IPS-18c (cell line): ENCODE data around the gene PDX1.

Source experiments
- H3K4me3 ChIP-seq: 2 replicates; pipeline ENCODE4 v1.7.0; 2013; ENCODE audit warnings: low read depth, mild to moderate bottlenecking, low read length, moderate library complexity; ENCODE audit not compliant: insufficient read depth
- H3K9me3 ChIP-seq: one replicate; pipeline ENCODE4 v1.6.1; 2013; ENCODE audit warnings: mild to moderate bottlenecking, low read length, moderate library complexity; ENCODE audit not compliant: control insufficient read depth, insufficient read depth

PDX1 gene

DNA sequence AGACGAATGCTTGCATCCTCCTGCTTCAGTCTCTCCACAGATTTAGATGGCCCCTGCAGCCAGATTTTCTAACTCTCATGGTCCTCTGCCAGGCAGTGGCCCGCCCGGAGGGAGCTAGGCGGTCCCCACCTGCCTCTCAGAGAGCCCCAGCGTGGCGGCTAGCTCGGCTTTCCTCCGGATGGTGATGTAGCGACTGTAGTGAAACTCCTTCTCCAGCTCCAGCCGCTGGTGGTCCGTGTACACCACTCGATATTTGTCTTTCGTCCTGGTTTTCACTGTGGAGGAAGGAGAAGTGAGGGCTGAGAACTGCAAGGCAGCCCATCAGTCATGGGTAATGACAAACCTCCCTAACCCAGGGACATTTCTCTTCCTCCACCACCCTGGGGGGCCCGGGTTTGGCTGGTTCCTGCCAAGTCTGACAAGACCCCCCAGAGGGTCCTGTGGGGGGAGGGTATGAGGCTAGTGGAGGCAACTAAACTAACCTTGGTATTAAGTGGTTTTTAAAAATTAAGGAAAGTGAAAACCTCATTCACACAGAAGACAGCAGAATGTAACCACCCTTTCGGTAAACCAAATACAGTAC lies 45.0 kb downstream of the PDX1 start:
- Histone ChIP-seq H3K9me3 (no peaks in the 10 kb centered on the region), H3K4me3 (no peak overlapping the region)

DNA sequence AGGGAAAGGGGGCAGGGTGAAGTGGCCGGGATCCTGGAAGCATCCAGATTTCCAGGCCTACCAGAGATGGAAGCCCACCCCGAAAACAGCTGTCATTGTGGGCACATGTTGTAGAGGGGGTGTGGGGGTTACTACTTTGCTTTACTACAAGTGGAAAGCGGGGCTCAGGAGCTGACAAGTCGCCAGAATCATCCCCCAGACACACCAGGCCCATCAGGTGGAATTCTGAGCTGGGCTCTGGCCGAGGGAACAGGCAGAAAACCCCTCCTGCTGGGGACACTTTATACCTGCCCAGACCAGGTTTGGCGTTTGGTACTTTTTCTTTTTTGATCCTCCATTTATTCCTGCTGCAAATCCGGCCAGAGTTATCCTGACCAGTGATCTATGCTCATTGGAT lies 45.5 kb downstream of the PDX1 start:
- Histone ChIP-seq H3K4me3 (no peak overlapping the region), H3K9me3 (no peaks in the 10 kb centered on the region)

DNA sequence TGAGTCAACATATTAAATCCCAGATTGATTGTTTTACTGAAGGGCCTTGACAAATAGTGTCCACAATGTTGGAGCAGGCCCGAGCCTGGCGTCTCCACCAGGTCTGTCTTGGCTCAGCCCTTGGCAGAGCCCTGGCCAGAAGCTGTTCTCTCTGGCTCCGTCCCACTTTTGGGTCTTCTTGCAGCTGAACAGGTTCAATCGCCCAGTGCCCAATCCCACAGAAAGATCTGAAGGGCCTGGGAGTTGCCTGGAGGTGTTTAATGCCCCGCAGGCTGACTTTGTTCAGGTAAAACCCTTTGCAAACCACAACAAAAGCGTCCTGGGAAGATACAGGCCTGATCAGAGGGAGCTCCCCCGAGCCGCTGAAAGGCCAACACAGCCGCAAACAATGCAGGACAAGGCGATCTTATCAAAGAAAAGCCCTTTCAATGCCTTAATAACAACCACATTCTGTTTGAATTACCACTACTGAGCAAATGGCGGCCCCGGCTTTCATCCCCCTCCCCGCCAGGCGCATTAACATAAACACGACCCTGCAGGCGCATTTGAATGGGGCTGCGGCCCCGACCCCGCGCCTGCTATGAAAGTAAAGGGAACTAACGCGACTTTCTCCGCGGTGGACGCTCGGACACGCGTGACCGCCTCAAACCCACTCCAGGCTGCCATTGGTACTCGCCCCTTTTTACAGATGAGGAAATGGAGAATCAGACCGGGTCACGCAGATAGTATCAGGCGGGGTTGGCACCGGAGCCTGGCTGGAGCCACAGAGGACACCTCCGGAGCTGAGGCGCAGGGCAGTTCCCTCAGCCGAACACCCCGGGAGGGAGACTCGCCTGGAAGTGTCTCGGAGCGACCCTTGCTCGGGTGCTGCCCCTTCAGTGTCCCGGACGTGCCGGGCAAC lies 46.2 kb downstream of the PDX1 start:
- no peak overlapping the region for H3K4me3 ChIP-seq
- H3K9me3 ChIP-seq = no peaks in the 10 kb centered on the region

DNA sequence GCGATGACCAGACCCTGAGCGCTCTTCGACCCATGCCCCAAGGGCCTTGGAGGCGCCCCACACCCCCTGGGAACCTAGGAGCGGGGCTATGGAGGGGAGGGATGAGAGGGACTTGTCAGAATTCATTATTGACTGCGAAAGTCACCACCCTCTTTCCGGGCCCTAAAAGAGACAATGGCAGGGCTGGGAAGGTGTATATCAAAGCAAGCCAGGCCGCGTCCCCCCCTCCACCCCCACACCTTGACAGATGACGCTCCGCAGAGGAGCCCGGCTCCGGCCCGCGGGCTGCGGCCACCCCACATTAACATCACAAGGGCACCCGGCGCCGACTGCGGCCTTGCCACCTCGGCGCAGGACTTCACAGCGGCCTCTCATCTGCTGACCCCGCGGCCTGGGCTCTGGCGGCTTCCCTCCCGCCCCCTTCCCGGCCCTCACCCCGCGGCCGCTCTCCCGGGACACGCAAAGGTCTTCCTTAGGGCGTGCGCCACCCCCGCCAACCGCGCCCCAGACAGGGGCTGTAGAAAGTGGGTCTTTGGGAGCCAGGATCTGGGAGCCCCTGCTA lies 46.9 kb downstream of the PDX1 start:
- Histone ChIP-seq H3K4me3 (no peak overlapping the region), H3K9me3 (no peaks in the 10 kb centered on the region)

DNA sequence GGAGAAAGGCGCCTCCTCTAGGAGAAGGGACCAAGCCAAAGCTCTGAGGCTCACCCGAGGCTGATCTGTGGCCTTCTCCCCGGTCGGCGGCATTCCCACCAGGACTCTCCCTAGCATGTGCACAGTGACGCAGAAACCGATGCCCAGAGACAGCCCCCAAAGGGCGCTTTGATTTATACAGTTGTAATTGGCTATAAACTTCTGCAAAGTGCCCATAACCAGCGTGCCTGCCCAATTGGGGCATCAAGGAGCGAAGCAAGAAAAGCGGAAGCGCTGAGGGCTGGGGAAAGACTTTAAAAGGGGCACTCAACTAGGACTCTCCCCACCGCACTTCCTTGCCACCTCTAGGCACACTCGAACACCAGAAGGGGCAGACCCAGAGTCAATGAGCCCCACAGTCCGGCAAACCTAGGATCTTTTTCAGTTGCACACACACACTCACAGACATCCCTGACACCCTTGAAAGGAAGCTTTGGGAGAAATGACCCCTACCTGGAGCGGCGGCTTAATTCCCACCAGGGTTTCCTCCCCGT lies 47.5 kb downstream of the PDX1 start:
- H3K9me3 ChIP-seq = no peaks in the 10 kb centered on the region
- H3K4me3 ChIP-seq = no peak overlapping the region

DNA sequence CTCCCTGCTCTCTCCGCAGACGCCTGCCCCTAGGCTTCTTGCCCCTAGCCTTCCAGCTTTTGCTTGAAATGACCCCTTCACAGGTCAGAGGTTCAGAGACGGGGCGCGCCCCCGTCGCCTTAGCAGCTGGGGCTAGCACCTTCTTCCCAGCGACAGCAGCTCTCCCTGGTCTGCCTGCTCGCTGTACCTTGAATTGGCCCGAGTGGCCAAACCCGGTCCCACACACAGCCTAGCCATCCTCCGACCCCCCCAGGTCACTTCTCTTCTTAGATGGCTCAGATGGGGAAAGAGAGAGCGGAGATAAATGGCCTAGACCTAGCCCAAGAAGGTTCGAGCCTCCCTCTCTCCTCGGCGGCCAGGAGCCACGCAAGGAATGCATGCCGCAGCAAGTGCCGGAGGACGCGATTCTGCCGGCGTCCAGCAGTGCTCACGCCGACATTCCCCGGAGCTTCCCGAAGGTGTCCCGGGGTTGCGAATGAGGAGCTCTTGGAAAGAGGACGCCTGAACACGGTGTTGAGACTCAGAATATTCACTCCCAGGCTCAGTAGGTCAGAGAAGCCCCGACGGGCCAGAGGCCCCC lies 48.0 kb downstream of the PDX1 start:
- peak overlapping the region; percentile 20; the same call in 1 of the 2 replicates for H3K4me3 ChIP-seq

DNA sequence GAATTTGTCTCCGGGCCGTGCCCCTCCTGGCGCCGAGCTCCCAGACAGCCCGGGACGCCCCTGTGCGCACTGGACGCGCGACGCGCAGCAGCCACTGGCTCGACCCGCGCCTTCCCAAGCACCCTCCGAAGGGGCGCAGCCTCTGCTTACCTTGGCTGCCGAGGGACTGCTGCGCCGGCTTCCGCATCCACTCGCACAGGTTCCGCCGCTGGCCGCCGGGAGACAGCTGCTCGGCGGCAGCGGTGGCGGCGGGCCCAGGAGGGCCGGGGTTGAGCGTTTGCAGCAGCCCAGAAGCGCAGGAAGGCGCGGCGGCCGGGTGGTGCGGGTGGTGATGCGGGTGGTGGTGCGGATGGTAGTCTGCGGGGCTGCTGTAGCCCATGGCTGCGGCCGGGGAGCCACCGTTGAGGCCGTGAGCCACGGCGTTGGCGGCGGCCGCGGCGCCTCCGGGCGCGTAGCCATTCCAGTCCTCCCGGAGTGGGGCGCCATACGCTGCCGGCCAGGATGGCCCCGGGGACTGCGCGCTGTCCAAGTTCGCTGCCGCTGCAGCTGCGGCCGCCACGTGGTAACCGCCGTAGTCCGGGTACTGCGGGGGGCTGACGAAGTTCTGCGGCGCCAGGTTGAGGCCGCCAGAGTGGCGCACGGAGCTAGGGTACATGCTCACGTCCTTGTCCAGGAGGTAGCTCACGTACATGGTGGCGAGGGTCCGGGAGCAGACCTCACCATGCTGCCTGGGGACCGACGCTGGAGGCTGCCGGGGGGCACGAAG lies 48.7 kb downstream of the PDX1 start:
- H3K4me3 ChIP-seq = peak overlapping the region; percentile 43
- no peaks in the 10 kb centered on the region for H3K9me3 ChIP-seq

More for the DNA sequence above, 48.0 kb downstream of the PDX1 start:
- no peaks in the 10 kb centered on the region for H3K9me3 ChIP-seq

DNA sequence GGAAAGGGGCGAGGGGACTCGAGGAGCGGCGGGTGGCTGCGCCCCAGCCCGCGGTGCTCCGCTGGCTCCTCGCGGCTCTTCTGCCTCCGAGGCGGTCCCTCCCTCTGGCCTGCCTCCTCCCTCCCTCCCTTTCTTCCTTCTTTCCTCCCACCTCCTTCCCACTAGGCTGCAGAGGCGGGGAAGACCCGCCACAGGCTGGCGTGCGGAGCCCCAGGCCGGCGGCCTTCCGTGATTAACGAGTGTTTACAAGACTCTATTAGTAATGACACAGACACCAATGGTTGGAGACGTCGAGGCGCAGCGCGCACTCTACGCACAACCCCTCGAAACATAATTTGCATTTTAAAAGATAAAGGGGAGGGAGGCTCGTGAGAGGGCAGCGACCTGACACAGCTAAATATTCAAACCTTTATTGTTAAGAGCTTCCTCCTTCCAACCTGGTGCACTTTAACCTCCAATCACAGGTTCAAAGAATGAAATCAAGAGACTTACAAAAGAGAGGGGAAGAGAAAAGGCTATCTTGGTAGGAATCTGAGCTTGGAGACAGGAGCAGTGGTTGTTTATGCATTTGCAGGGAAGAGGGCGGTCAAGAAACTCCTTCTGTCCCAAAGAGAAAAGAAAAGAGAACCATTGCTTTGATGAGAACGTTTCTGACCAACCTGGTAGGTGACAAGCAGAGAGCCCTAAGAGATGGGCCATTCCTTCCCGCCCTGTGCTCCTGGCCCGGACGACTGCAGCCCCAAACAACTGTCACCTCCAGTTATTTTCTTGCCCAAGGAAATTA lies 49.5 kb downstream of the PDX1 start, which contains the start of gene CDX2:
TSS of gene CDX2 (minus strand) at position 234 of the 784 bp plus-strand sequence. CDS start 309 bp downstream, outside the sequence.
- Histone ChIP-seq H3K4me3 (peak within 1 kb of the TSS; percentile 43), H3K9me3 (no peaks in the 10 kb centered on the region)

DNA sequence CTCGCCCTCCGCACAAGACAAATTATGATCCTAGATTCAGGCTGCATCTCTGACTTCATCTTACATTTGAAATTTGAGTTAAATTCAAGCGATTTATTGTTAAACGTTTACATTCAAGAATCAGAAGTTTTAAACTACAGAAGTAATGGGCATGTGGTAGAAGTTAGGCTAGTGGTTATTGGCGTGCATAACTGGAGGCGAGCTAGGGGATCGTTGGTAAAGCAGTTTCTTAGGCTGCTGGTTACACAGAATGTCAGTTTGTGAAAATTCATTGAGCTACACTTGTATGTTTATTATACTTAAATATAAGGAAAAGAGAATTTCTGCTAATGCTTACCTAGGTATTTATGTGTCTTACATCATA lies 50.0 kb downstream of the PDX1 start:
- Histone ChIP-seq H3K9me3 (no peaks in the 10 kb centered on the region), H3K4me3 (no peak overlapping the region)

DNA sequence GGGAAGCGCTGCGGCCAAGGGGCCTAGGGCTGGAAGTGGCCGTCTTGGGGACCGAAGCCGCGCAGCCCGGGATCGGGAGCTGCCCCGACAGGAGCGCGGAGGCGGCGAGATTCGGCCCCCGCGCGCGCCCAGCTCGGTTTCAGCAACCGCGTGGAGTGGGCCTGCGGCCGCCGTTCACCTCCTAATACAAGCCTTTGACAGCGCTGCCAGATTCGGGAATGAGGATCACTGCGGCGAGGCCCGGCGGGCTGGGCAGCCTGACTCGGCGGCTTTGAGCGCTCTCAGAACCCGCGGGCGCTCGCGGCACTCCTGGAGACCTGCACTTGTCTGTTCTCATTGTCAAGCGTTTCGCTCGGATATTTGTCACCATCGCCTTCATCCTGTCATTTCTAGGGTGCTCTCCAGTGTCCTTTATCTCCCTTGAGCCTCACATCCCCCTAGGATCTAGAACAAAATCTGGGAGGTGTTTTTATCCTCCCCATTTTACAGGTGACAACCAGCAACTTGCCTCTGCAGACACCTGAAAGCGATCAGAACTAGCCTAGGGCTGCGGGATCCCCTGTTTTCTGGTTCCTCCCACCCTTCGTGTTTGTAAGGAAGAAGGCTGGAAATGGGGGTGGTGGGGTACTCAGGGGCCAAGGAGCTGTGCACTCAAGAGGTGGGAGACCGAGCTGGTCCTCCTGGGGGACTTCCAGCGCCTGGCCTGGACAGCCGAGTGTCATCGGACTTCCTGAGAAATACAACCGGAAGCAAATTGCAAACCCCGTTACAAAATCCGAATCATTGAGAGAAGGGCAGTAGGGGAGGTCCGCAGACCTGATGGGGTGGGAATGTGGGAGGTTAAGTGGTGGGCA lies 50.8 kb downstream of the PDX1 start:
- H3K4me3 ChIP-seq = no peak overlapping the region

DNA sequence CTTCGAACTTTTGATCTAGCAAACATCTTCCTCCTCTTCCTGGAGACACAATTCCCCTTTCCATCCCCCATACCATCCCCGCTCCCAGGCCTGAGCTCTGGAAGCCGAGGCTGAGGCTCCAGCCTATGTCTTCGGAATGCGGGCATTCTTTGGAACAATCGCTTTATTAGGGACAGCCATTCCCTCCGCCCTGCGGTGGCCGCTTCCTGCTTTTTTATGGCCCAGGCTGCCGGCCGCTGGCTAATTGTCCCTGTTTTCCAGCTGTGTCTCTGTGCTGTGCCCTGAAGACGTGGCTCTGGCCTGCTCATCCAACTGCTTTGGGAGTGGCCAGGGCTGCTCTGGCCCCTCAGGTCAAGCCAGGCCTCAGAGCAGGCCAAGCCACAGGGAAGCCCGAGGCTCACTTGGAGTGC lies 51.4 kb downstream of the PDX1 start:
- Histone ChIP-seq H3K4me3 (no peak overlapping the region), H3K9me3 (peaks cover 2% of the 10 kb centered on the region)

More for the DNA sequence above, 50.8 kb downstream of the PDX1 start:
- H3K9me3 ChIP-seq = peaks cover 2% of the 10 kb centered on the region

DNA sequence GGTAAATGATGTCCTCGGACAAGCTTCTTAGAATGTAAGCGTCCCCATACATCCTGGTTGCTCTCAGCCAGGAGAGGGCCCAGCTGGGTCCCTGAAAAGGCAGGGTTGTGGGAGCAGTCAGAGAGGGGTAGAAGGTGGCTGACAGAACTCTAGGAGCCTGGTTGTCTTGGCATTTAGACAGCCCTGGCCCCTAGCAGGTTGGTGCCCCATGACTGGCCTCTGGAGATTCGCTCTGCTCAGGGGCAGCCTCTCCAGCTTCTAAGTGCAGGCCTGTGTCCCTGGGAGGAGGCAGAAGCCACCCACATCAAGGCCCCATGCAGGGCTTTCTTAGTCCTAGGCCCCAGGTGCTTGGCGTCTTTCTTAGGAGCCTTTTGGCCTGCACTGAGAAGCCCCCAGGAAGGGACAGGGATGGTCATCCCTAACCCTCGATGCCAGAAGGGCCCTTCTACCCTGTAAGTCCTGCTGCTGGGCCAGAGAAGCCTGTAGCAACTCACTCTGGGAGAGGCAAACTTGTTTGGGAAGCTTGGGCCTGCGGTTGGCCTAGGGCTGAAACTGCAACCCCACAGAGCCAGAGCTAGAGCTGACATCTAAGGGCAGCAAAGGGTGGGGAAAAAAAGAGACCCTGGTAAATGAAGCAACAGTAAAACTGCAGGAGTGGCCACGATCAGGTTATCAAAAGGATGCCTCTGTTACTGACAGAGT lies 52.1 kb downstream of the PDX1 start:
- Histone ChIP-seq H3K9me3 (peaks cover 2% of the 10 kb centered on the region), H3K4me3 (no peak overlapping the region)

DNA sequence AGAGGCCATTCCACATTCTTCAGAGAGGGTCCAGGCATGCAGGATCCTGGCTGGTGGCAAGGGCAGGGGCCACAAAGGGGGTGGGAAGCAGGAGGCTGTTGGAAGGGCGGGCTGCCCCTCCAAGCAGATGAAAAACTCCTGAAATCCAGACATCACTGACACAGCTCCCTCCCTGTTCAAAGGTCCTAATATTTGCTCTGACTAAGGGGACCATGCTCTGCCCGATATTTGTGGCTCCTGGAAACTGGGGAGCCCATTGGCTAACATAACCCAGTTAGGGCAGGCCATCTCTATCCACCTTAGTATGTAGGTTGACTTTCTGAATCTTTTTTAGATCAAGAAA lies 52.6 kb downstream of the PDX1 start:
- Histone ChIP-seq H3K9me3 (peaks cover 2% of the 10 kb centered on the region), H3K4me3 (no peak overlapping the region)

DNA sequence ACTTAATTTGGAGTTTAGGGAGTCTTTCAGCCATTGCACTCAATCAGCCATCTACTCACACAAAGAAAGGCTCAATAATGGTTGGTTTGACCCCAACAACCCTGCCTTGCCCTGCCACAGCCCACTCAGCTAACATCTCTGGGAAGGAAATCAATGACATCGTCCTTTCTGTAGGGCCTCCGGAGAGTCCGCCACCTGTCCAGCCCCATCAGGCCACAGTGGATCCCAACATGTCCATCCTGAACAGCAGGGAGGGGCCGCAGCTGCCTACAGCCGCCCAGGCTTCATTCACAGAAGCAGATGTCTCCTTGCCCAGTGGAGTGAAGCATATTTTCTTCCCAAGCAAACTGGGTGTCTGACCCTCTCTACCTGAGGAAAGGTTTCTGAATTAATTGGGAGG lies 53.5 kb downstream of the PDX1 start:
- Histone ChIP-seq H3K9me3 (peaks cover 2% of the 10 kb centered on the region), H3K4me3 (no peak overlapping the region; the same call in 1 of the 2 replicates)
